GM10266 (cell line): ENCODE data around the gene RAI14.

ENCODE experiments used
- DNase-seq: peaks from one replicate; pipeline ENCODE4 v3.0.0; 2012; ENCODE audit errors: extremely low spot score
- CTCF ChIP-seq: IDR thresholded peaks from 2 replicates; pipeline ENCODE4 v1.5.1; 2012; ENCODE audit warnings: mild to moderate bottlenecking, low read depth; ENCODE audit not compliant: control insufficient read depth, insufficient read depth; ENCODE audit errors: missing control alignments

RAI14 gene

GRCh38 chr5:34667705-34668104 is 11.6 kb downstream of the RAI14 start:
- no peak for TF ChIP-seq CTCF
- no peak for DNase-seq

GRCh38 chr5:34669931-34670516 is 13.9 kb downstream of the RAI14 start:
- no peak for TF ChIP-seq CTCF
- no peak for DNase-seq

DNA sequence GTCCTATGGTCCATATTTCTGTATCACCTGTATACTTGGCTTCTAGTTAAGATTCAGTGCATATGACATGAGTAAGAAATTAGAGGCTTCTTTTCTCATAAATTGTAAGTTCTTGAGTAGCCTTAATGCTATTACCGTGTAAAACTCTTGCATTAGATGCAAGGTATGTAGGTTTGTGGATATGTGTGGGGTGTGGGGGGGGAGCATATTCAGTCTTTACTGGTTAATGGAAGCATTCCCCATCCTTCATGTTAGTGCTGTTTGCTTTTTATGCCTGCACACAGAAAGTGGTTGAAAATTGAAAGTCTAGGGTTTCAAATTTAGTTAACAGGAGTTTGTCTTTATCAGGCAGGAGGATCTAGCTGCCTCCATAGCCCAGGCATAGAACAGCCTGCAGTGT is 16.1 kb downstream of the RAI14 start:
- DNase-seq = no peak
- no peak for TF ChIP-seq CTCF

DNA sequence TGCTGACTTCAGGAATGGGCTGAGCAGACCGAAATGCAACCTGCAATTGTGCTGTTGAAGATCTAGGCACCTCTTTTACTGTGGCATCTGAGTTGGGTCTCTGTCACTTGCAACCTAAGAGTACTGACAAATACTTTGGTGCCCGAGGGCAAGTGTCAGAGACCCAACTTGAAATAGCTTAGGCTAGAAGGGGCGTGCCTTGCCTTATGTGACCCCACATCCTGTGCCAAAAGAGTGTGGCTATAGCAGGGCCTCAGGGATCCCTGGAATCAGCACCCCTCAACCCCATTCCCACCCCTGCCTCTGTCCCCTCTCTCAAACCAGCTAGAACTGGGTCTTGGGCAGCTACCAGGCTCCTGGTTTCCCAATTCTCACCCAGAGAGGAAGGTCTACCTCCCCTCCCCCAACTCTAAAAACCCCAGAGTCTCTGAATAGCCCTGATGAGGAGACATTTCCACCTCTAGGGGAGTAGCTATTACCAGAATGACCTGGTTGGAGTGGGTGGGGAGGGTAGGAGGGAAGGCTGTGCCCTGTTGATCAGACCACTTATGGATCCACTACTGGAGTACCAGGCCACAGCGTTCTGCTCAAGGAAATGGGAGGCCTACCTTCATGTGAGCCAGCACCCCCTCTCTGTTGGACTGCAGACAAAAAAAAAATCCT is 17.5 kb downstream of the RAI14 start:
- no peak for DNase-seq
- no peak for TF ChIP-seq CTCF

- DNase-seq = no peak
- TF ChIP-seq CTCF = no peak
These were observed 18.1 kb downstream of the RAI14 start for GRCh38 chr5:34674187-34674586.

DNA sequence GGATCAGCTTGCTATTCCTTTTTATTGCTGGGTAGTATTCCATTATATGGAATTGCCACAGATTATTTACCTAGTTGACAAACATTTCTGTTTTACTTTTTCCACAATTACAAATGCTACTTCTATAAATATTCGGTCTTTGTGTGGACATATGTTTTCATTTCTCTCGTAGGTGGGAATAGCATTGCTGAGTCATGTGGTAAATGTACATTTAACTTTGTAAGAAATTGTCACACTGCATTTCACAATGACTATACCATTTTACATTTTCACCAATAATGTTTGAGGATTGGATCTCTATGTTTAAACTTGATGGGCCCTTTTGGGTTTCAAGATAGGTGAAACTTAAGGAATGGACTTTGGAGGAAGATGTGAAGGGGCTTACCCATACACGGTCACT is 19.7 kb downstream of the RAI14 start:
- no peak for DNase-seq
- no peak for TF ChIP-seq CTCF

DNA sequence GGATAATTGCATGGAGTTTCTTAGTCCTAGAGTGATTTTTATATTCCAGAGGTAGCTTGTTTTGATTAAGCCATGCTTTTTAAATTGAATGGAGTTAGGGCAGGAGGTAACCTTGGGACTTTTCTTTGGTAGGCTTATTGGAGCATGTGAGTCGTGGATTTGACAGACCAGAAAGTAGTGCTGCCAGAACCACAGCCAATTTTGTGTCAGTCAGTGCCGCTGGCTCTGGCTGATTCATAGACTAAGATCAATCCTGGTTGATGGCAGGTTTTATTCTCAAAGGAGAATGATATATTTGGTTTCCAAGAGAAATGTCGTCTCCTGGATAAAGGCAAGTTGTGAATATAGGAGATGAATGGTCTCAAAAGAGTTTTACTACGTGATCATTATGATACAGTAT is 20.3 kb downstream of the RAI14 start:
- no peak for DNase-seq
- no peak for TF ChIP-seq CTCF
